Effector memory CD4-positive, alpha-beta T cell (primary cell): ENCODE results near the gene ETV6.

Experiments
- DNase-seq, 3 donors: peaks; one replicate each; pipeline ENCODE4 v3.0.0-alpha.2; 2020
- H3K27ac ChIP-seq: 2 replicates; pipeline ENCODE4 v1.7.0; 2013; ENCODE audit warnings: mild to moderate bottlenecking, low read length, moderate library complexity; ENCODE audit not compliant: insufficient read depth, poor library complexity, severe bottlenecking
- H3K27me3 ChIP-seq: replicated peaks from 2 replicates; pipeline ENCODE4 v1.7.0; 2013; ENCODE audit warnings: mild to moderate bottlenecking, low read length; ENCODE audit not compliant: insufficient read depth, control insufficient read depth, poor library complexity, severe bottlenecking
- H3K36me3 ChIP-seq: 2 replicates; pipeline ENCODE4 v1.7.0; 2013; ENCODE audit warnings: mild to moderate bottlenecking, low read length, moderate library complexity; ENCODE audit not compliant: control insufficient read depth, insufficient read depth
- H3K4me1 ChIP-seq: 2 replicates; pipeline ENCODE4 v1.7.0; 2013; ENCODE audit warnings: low read length, mild to moderate bottlenecking; ENCODE audit not compliant: control insufficient read depth, insufficient read depth, poor library complexity, severe bottlenecking
- H3K4me3 ChIP-seq: 2 replicates; pipeline ENCODE4 v1.7.0; 2013; ENCODE audit warnings: low read length, low read depth, mild to moderate bottlenecking; ENCODE audit not compliant: insufficient read depth, poor library complexity, severe bottlenecking
- H3K9me3 ChIP-seq: 2 replicates; pipeline ENCODE4 v1.7.0; 2013; ENCODE audit warnings: mild to moderate bottlenecking, low read length, moderate library complexity; ENCODE audit not compliant: control insufficient read depth

ETV6 gene

GRCh38 chr12:11710906-11711305 lies 61.4 kb downstream of the ETV6 start:
- Histone ChIP-seq H3K4me1 (no peaks in the 10 kb centered on the region), H3K4me3 (no peak overlapping the region), H3K27ac (no peak overlapping the region), H3K36me3 (no peaks in the 10 kb centered on the region), H3K27me3 (no peaks in the 10 kb centered on the region), H3K9me3 (no peaks in the 10 kb centered on the region)
- no peak for DNase-seq

DNA sequence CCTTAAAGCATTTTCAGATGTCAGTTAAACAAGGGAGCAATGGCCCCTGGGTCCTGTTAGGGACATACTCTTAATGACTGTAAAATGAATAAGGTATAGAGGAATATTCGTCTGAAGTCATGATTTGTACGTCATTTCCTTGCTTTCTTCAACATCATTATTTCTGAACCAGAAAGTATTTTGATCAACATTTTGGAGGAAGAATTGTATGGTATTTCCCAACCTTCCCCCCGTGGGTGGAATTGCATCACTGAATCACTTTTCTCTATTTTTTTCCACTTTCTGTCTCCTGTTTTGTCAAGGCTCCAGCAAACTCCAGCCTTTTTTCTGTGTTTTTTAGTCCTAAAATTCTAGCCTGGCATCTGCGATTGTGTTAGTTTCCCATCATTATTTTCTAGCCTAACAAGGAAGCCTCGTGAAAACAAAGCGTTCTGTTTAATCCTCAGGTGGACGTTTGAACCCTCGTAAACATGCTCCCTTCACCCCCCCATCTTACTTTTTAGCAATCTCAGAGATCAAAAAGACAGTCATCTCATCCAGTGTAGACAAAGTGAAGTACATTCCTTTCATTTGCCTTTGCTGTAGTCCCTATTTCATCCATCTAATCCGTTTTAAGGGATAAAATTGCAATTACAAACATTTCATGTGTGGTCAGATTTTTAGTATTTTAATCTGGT lies 62.3 kb downstream of the ETV6 start:
- H3K36me3 ChIP-seq: no peaks in the 10 kb centered on the region
- no peak for DNase-seq
- H3K9me3 ChIP-seq: no peaks in the 10 kb centered on the region
- H3K27ac ChIP-seq: no peak overlapping the region
- no peak overlapping the region for H3K4me3 ChIP-seq
- no peaks in the 10 kb centered on the region for H3K27me3 ChIP-seq
- no peaks in the 10 kb centered on the region for H3K4me1 ChIP-seq

GRCh38 chr12:11712491-11712890 lies 63.0 kb downstream of the ETV6 start:
- Histone ChIP-seq H3K4me1 (no peaks in the 10 kb centered on the region), H3K27me3 (no peaks in the 10 kb centered on the region), H3K27ac (no peak overlapping the region), H3K9me3 (no peaks in the 10 kb centered on the region), H3K4me3 (no peak overlapping the region), H3K36me3 (no peaks in the 10 kb centered on the region)
- no peak for DNase-seq

DNA sequence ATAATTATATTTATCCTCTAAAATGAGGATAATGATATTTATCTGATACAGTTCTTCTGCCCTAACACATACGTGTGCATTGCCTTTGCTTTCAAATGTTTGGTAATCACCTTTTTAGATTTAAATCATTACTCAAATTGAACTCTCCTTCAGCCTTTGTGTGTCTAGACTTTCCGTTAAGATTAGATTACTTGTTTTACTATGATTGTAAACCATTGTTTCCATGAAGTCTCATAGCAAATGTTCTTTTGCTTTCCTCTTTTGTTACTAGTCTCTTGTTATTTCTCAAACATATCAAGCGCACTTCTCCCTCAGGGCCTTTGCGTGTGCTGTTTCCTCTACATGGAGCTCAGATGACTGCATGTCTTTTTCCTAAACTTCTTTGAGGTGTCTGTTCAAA lies 63.7 kb downstream of the ETV6 start:
- no peaks in the 10 kb centered on the region for H3K36me3 ChIP-seq
- no peaks in the 10 kb centered on the region for H3K4me1 ChIP-seq
- DNase-seq: no peak

DNA sequence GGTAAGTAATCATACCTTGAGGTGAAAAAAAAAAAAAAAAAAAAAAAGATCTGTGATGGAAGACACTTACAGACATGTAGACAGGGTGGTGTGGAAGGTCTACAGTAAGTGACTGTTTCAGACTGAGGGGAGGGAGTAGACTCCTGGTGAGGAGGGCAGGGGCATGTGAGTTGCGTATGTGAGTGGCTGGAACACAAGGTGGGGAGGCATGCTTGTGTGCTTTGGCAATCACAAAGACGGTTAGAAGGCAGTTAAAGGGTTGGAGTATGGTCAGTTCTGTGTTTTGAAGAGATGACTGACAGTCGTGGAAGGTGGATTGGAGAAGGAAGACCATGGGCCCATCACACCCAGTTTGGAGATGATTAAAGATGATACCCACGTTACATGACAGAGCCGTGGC lies 65.2 kb downstream of the ETV6 start:
- no peaks in the 10 kb centered on the region for H3K36me3 ChIP-seq
- H3K27ac ChIP-seq: no peak overlapping the region
- H3K9me3 ChIP-seq: no peaks in the 10 kb centered on the region
- DNase-seq: no peak
- H3K4me1 ChIP-seq: peaks cover 7% of the 10 kb centered on the region
- no peaks in the 10 kb centered on the region for H3K27me3 ChIP-seq
- no peak overlapping the region for H3K4me3 ChIP-seq

More for the DNA sequence above, 63.7 kb downstream of the ETV6 start:
- Histone ChIP-seq H3K27ac (no peak overlapping the region), H3K27me3 (no peaks in the 10 kb centered on the region), H3K9me3 (no peaks in the 10 kb centered on the region), H3K4me3 (no peak overlapping the region)

GRCh38 chr12:11715621-11716020 lies 66.1 kb downstream of the ETV6 start:
- Histone ChIP-seq H3K4me1 (peaks cover 7% of the 10 kb centered on the region), H3K27me3 (no peaks in the 10 kb centered on the region), H3K9me3 (no peaks in the 10 kb centered on the region), H3K36me3 (no peaks in the 10 kb centered on the region), H3K4me3 (no peak overlapping the region), H3K27ac (no peak overlapping the region)
- no peak for DNase-seq

DNA sequence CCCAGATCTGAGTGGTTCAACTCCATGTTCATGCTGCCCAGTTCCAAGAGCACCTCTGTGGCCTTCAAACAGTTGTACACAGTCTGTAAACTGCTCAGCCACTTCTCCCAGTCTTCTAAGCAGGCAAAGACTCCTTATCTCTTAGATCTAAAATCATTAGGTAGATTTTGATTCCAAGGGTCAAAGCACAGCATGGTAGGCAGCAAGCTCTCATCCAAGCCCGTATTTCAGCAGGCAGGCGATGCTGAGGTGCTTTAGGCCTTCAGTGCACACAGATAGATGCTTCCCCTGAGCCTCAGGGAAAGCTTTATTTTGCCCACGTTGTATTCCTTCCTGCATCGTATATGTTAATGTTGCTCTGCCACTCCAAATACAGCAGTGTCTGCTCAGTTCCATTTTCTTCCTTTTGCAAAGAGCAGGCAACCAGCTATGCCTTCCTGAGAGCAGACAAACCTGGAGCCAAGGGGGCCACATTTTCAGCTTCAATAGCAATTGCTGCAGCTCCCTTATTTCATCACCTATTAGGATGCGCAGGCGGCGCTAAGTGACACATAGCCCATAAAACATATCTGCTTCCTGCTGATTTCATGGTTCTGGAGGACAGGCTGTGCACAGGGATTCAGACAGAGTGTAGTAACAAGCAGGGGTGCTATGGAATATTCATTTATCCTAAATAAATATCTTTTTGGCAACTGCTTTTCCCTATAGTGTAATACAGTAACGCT lies 67.5 kb downstream of the ETV6 start:
- no peak overlapping the region for H3K4me3 ChIP-seq
- peaks cover 7% of the 10 kb centered on the region for H3K4me1 ChIP-seq
- H3K36me3 ChIP-seq: no peaks in the 10 kb centered on the region
- H3K27ac ChIP-seq: no peak overlapping the region
- H3K27me3 ChIP-seq: no peaks in the 10 kb centered on the region
- DNase-seq: no peak
- no peaks in the 10 kb centered on the region for H3K9me3 ChIP-seq

- H3K27ac ChIP-seq: no peak overlapping the region
- H3K4me3 ChIP-seq: no peak overlapping the region
- H3K36me3 ChIP-seq: no peaks in the 10 kb centered on the region
- H3K9me3 ChIP-seq: no peaks in the 10 kb centered on the region
- no peak for DNase-seq
- H3K4me1 ChIP-seq: peaks cover 7% of the 10 kb centered on the region
- H3K27me3 ChIP-seq: no peaks in the 10 kb centered on the region
Measured at GRCh38 chr12:11717519-11717961, 68.1 kb downstream of the ETV6 start.

DNA sequence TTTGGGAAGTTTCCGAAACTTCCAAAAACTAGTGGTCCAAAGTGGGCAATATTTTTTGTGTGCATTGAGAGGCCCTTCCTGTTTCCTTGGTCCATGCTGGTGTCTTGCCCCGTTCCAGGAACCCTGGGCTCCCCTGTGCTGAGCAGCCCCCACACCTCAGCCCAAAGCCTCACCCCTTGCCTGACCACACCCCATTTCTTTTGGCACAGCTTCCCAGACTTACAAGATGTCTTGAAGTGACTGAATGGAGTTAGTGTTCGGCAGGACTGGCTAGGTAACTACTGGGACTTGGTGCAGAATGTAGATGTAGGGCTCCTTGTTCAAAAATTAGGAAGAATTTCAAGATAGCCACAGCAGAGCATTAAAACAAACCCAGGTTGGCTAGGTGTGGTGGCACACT lies 68.6 kb downstream of the ETV6 start:
- Histone ChIP-seq H3K27ac (no peak overlapping the region), H3K4me1 (peaks cover 7% of the 10 kb centered on the region)

GRCh38 chr12:11718768-11719253 lies 69.3 kb downstream of the ETV6 start:
- Histone ChIP-seq H3K27me3 (no peaks in the 10 kb centered on the region), H3K4me1 (peaks cover 7% of the 10 kb centered on the region), H3K4me3 (no peak overlapping the region), H3K36me3 (no peaks in the 10 kb centered on the region), H3K9me3 (no peaks in the 10 kb centered on the region), H3K27ac (no peak overlapping the region)
- DNase-seq: no peak

More for the DNA sequence above, 68.6 kb downstream of the ETV6 start:
- DNase-seq: no peak
- H3K9me3 ChIP-seq: no peaks in the 10 kb centered on the region
- H3K27me3 ChIP-seq: no peaks in the 10 kb centered on the region
- no peaks in the 10 kb centered on the region for H3K36me3 ChIP-seq
- no peak overlapping the region for H3K4me3 ChIP-seq
